ENCODE results near the gene PHLDB1. TPM values are rescaled to one million over a fixed set of nuclear protein-coding genes. Genes with fewer than 3 reads are reported as not detected.

Gene PHLDB1
- total and polyA plus RNA-seq, 3 donors from 2014 or later, result 51.1 to 102 (median 95.9) TPM

DNA sequence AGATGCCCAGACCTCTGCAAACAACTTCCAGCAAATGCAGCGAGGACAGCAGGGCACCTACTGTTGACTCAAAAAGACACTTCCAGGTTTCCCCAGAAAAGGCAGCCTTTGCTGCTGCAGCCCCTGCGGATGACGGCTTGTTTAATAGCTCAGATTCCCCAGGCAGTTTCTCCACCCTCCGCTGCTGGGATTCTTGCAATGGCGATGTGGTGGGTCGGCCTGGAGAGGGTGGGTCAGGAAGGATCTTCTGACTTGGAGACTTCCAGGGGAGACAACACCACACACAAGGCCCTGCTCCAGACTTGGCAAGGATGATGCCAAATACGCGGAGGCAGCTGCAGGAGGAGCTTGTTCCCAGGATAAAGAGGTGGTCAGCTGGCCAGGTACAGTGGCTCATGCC lies 89.9 kb downstream of the PHLDB1 start:
- DNase-seq, result no peak
- no peaks in the 10 kb centered on the region for H3K36me3 ChIP-seq (ENCODE audit: low read depth, missing control alignments)
- H3K27me3 ChIP-seq, result no peaks in the 10 kb centered on the region
- no peaks in the 10 kb centered on the region for H3K9me3 ChIP-seq
- TF ChIP-seq, protein P1, sequence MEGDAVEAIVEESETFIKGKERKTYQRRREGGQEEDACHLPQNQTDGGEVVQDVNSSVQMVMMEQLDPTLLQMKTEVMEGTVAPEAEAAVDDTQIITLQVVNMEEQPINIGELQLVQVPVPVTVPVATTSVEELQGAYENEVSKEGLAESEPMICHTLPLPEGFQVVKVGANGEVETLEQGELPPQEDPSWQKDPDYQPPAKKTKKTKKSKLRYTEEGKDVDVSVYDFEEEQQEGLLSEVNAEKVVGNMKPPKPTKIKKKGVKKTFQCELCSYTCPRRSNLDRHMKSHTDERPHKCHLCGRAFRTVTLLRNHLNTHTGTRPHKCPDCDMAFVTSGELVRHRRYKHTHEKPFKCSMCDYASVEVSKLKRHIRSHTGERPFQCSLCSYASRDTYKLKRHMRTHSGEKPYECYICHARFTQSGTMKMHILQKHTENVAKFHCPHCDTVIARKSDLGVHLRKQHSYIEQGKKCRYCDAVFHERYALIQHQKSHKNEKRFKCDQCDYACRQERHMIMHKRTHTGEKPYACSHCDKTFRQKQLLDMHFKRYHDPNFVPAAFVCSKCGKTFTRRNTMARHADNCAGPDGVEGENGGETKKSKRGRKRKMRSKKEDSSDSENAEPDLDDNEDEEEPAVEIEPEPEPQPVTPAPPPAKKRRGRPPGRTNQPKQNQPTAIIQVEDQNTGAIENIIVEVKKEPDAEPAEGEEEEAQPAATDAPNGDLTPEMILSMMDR (IDR thresholded peaks at IDR 0.05), result no peak
- no peak for TF ChIP-seq POLR2A (IDR thresholded peaks at IDR 0.05)
- no peak overlapping the region for H3K4me3 ChIP-seq
- WGBS, 2 donors, result 65 to 73% methylated on average over 5 to 8 of the region's 8 CpGs
- H3K4me1 ChIP-seq, result no peaks in the 10 kb centered on the region
- H3K27ac ChIP-seq, result no peak overlapping the region
- intact Hi-C loops (cut with DNase I; ENCODE audit: low total_unique reads), result loop anchor here (10.0 kb wide), 2 partner anchors 97 to 207 kb away; partner anchors contain the start of gene DDX6

DNA sequence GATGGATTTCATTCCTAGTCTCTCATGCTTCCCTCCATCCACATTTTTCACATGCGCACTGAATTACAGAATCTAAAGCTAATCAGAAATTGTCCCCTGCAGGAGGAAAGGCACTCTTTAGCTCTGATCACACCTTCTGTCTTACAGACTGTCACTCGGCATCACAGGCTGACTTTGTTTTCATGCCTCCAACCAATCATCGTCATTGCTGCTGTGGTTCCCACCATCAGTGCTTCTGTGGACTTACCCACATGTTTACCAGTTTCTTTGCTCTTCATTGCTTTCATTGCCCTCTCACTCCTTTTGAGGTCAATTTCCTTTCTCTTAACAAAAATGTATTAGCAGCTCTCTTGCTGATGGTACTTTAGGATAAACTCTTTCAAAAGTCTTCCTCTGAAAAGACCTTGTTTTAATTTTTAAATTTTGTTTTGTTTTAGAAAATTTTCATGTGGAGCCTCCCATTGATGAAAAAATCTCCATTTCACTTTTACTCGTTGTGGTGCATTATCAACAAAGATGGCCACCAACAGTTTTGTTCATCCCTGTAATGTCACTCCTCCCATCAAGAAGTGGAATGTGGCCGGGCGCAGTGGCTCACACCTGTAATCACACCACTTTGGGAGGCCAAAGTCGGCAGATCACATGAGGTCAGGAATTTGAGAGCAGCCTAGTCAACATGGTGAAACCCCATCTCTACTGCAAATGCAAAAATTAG lies 92.2 kb downstream of the PHLDB1 start:
- H3K4me1 ChIP-seq, result no peaks in the 10 kb centered on the region
- no peak for DNase-seq
- no peak overlapping the region for H3K4me3 ChIP-seq
- intact Hi-C loops (cut with DNase I; ENCODE audit: low total_unique reads), result loop anchor here (10.0 kb wide), 2 partner anchors 95 to 205 kb away; partner anchors contain the start of gene DDX6
- H3K27ac ChIP-seq, result no peak overlapping the region
- H3K9me3 ChIP-seq, result no peaks in the 10 kb centered on the region
- WGBS, 2 donors, result 87 to 97% methylated on average over 7 of the region's 7 CpGs
- TF ChIP-seq POLR2A (IDR thresholded peaks at IDR 0.05), result no peak
- TF ChIP-seq, protein P1 (IDR thresholded peaks at IDR 0.05), result no peak
- no peaks in the 10 kb centered on the region for H3K36me3 ChIP-seq (ENCODE audit: low read depth, missing control alignments)
- H3K27me3 ChIP-seq, result no peaks in the 10 kb centered on the region

DNA sequence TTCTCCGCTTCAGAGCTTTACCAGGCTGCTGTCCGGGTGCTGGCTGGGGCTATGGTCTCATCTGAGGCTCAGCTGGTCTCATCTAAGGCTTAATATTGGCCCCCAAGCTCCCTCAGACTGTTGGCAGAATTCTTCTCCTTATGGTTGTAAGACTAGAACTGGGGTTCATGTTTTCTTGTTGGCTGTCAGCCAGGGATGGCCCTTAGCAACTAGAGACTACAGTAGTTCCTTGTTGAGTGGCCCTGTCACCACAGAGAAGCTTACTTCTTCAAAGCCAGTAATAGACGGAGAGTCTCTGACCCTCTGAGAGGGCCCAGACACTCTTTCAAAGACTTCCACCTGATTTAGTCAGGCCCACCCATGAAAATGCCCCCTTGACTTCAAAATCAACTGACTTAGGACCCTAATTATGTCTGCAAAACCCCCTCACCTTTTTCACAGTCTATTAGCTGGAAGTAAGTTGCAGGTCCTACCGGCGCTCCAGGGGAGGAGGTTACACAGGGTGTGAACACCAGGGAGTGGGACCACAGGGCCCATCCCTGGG lies 96.2 kb downstream of the PHLDB1 start:
- TF ChIP-seq, protein P1 (IDR thresholded peaks at IDR 0.05), result no peak
- no peak for TF ChIP-seq POLR2A (IDR thresholded peaks at IDR 0.05)
- WGBS, 2 donors, result 85 to 95% methylated on average over 5 of the region's 5 CpGs
- Histone ChIP-seq H3K27ac (no peak overlapping the region), H3K27me3 (no peaks in the 10 kb centered on the region), H3K36me3 (ENCODE audit: low read depth, missing control alignments) (no peaks in the 10 kb centered on the region), H3K9me3 (no peaks in the 10 kb centered on the region), H3K4me1 (no peaks in the 10 kb centered on the region), H3K4me3 (no peak overlapping the region)
- DNase-seq, result no peak
- intact Hi-C loops (cut with DNase I; ENCODE audit: low total_unique reads), result no loop called here

DNA sequence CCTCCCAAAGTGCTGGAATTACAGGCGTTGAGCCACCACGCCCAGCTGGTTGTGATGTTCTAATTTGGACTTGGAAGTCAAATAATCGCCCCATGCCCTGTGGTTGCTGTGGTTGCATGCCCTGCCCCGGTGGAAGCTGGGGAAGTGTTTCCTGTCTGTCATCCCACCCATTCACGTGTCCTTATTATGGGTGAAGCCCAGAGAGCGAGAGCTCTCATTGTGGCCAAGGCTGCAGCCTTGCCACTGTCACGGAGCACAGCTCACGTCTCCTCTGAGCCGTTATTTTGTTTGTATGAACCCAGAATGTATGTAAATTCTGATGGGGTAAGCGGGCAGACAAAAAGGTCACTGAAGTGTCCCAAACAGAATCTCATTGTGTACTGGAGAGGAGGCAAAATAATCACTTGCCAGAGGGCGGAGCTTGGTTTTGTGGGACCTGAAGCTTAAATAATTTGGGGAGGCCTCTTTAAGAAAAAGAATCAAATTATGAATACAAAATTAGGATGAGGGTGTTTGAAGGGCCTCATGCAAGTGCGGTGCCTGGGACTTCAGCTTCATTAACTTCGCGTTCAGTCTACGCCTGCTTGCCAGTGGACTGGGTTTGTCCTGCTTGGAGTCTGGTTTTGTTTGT lies 97.8 kb downstream of the PHLDB1 start:
- Histone ChIP-seq H3K4me1 (no peaks in the 10 kb centered on the region), H3K27ac (no peak overlapping the region), H3K9me3 (no peaks in the 10 kb centered on the region), H3K36me3 (ENCODE audit: low read depth, missing control alignments) (no peaks in the 10 kb centered on the region), H3K27me3 (no peaks in the 10 kb centered on the region), H3K4me3 (no peak overlapping the region)
- WGBS, 2 donors, result 72 to 73% methylated on average over 15 of the region's 15 CpGs
- no peak for DNase-seq
- intact Hi-C loops (cut with DNase I; ENCODE audit: low total_unique reads), result no loop called here
- TF ChIP-seq, protein P1 (IDR thresholded peaks at IDR 0.05), result no peak
- no peak for TF ChIP-seq POLR2A (IDR thresholded peaks at IDR 0.05)
